CD4-positive, alpha-beta T cell (primary cell): ENCODE data around the gene CNTN6. TPM values are rescaled to one million over a fixed set of nuclear protein-coding genes. Genes with fewer than 3 reads are reported as not detected.

ENCODE experiments used
- ATAC-seq: fragments of 200-7000 bp; cut with Tn5 transposase; one replicate; pipeline ENCODE4 v1.10.0; 2022; ENCODE audit warnings: mild to moderate bottlenecking; ENCODE audit not compliant: poor library complexity
- CTCF ChIA-PET: fragments of 350-600 bp; sonication (Branson Sonifier 250); formaldehyde crosslinking; loops from one replicate; lab custom pipeline; 2021; ENCODE audit warnings: antibody characterized with exemption, inconsistent platforms; lab: Charles Lee
- POLR2A ChIA-PET: fragments of 350-600 bp; sonication (Branson Sonifier 250); formaldehyde crosslinking; loops from one replicate; lab custom pipeline; 2021; ENCODE audit warnings: antibody characterized with exemption, inconsistent platforms; lab: Charles Lee
- DNase-seq, 14 experiments: peaks; one replicate each; pipeline ENCODE4 v3.0.0-alpha.2; 2013 to 2020; ENCODE audit warnings: mixed read lengths in 2 of 14
- H3K27ac ChIP-seq, 2 donors: one replicate each; pipeline versions ENCODE4 v1.5.1 to v1.7.0; 2013; ENCODE audit warnings: low read length in 2 of 2, low read depth in 1 of 2, mild to moderate bottlenecking in 1 of 2
- H3K27me3 ChIP-seq, 2 experiments: 1 replicate in 1 of 2; 2 replicates in 1 of 2; pipeline versions ENCODE4 v1.6.1 to v1.7.0; 2013; ENCODE audit warnings: low read length in 2 of 2, control low read depth in 1 of 2, mild to moderate bottlenecking in 1 of 2, moderate library complexity in 1 of 2; ENCODE audit not compliant: insufficient read depth in 2 of 2, control insufficient read depth in 1 of 2
- H3K36me3 ChIP-seq: one replicate; pipeline ENCODE4 v1.6.1; 2013; ENCODE audit warnings: low read length, control low read depth; ENCODE audit not compliant: insufficient read depth
- H3K4me1 ChIP-seq: one replicate; pipeline ENCODE4 v1.6.1; 2013; ENCODE audit warnings: low read length, control low read depth; ENCODE audit not compliant: insufficient read depth
- H3K4me3 ChIP-seq: one replicate; pipeline ENCODE4 v1.5.1; 2013; ENCODE audit warnings: mild to moderate bottlenecking, low read length, moderate library complexity
- H3K9me3 ChIP-seq, 2 experiments: 1 replicate in 1 of 2; 2 replicates in 1 of 2; pipeline versions ENCODE4 v1.6.1 to v1.7.0; 2013; ENCODE audit warnings: low read length in 2 of 2, mild to moderate bottlenecking in 2 of 2, control low read depth in 1 of 2, moderate library complexity in 1 of 2; ENCODE audit not compliant: control insufficient read depth in 1 of 2, insufficient read depth in 1 of 2
- H3K27ac Mint-ChIP-seq: one replicate; pipeline ENCODE4 v1.8.0; 2020; ENCODE audit warnings: mixed read lengths
- H3K27me3 Mint-ChIP-seq: one replicate; pipeline ENCODE4 v1.8.0; 2021; ENCODE audit warnings: mixed read lengths
- H3K36me3 Mint-ChIP-seq: one replicate; pipeline ENCODE4 v1.8.0; 2021; ENCODE audit warnings: low read depth, mixed read lengths
- H3K4me1 Mint-ChIP-seq: one replicate; pipeline ENCODE4 v1.8.0; 2021; ENCODE audit warnings: low read depth, mixed read lengths
- H3K4me3 Mint-ChIP-seq: one replicate; pipeline ENCODE4 v1.8.0; 2020; ENCODE audit warnings: mild to moderate bottlenecking, mixed read lengths
- H3K9me3 Mint-ChIP-seq: one replicate; pipeline ENCODE4 v1.8.0; 2020; ENCODE audit warnings: mixed read lengths
- CTCF ChIP-seq: fragments of 200-600 bp; IDR thresholded peaks from one replicate; pipeline ENCODE4 v1.8.0; 2022; ENCODE audit warnings: antibody characterized with exemption, mild to moderate bottlenecking
- intact Hi-C, 2 experiments: fragments of 100-400 bp; cut with DNase I in 1 of 2; cut with micrococcal nuclease in 1 of 2; formaldehyde crosslinking; loops; one replicate each; pipeline versions ENCODE4 v1.15.1 to v1.9.0; 2023 to 2025; cut with DNase I, micrococcal nuclease
- polyA plus RNA-seq, 2 donors: library from polyadenylated mRNA; unstranded; fragments of 120-200 nt; gene quantifications; one replicate each; pipeline ENCODE4 v1.2.1, GENCODE V29; 2013
- total RNA-seq, 174 experiments: library from RNA in 2 of 174; stranded (reverse) in 2 of 174; gene quantifications; one replicate each; pipeline ENCODE4 v1.2.3 and lab custom pipeline; 2021 to 2026

CNTN6 gene
- total RNA-seq (not detected), total RNA-seq (lab: John Stamatoyannopoulos, UW) (0 to 0.13 (median 0) reads per million in 172 experiments)
- not detected for polyA plus RNA-seq (2013, experiment 1 of 2)
- 0.03 TPM for polyA plus RNA-seq (2013, experiment 2 of 2)

- H3K27me3 Mint-ChIP-seq: no peaks in the 10 kb centered on the region
- H3K36me3 Mint-ChIP-seq: no peaks in the 10 kb centered on the region
- ATAC-seq: no peak
- intact Hi-C loops: no loop called here
- POLR2A ChIA-PET: no interaction called here
- no peak within 1 kb of the TSS for H3K4me3 Mint-ChIP-seq
- no peaks in the 10 kb centered on the region for H3K36me3 ChIP-seq
- no peaks in the 10 kb centered on the region for H3K4me1 Mint-ChIP-seq
- no peak within 1 kb of the TSS for H3K27ac ChIP-seq
- CTCF ChIA-PET: no interaction called here
- TF ChIP-seq CTCF: no peak
- DNase-seq: no peak
- no peaks in the 10 kb centered on the region for H3K27me3 ChIP-seq
- H3K9me3 ChIP-seq: no peaks in the 10 kb centered on the region
- H3K27ac Mint-ChIP-seq: no peak within 1 kb of the TSS
- no peaks in the 10 kb centered on the region for H3K4me1 ChIP-seq
- peaks cover 3% of the 10 kb centered on the region for H3K9me3 Mint-ChIP-seq
- no peak within 1 kb of the TSS for H3K4me3 ChIP-seq
Measured at GRCh38 chr3:1092771-1093170, at the start of gene CNTN6. Gene CNTN6, plus strand, starts transcription at chr3:1093024. Its CDS starts 54,985 bp downstream, at chr3:1148009.

- ATAC-seq (no peak), DNase-seq (no peak)
- intact Hi-C loops: no loop called here
- H3K36me3 Mint-ChIP-seq: no peaks in the 10 kb centered on the region
- H3K27me3 Mint-ChIP-seq: no peaks in the 10 kb centered on the region
- H3K4me3 Mint-ChIP-seq: no peak overlapping the region
- TF ChIP-seq CTCF: no peak
- H3K27ac Mint-ChIP-seq: no peak overlapping the region
- POLR2A ChIA-PET: no interaction called here
- peaks cover 6 to 8% of the 10 kb centered on the region in 2 experiments for H3K9me3 ChIP-seq
- no peaks in the 10 kb centered on the region for H3K4me1 ChIP-seq
- H3K27ac ChIP-seq: no peak overlapping the region
- CTCF ChIA-PET: no interaction called here
- no peak overlapping the region for H3K4me3 ChIP-seq
- peaks cover 8% of the 10 kb centered on the region for H3K9me3 Mint-ChIP-seq
- H3K27me3 ChIP-seq: no peaks in the 10 kb centered on the region
- H3K36me3 ChIP-seq: no peaks in the 10 kb centered on the region
- H3K4me1 Mint-ChIP-seq: no peaks in the 10 kb centered on the region
Measured at GRCh38 chr3:1048558-1048957, 44.3 kb upstream of the CNTN6 start.

GRCh38 chr3:1055870-1056269 is 37.0 kb upstream of the CNTN6 start:
- POLR2A ChIA-PET: no interaction called here
- H3K27me3 Mint-ChIP-seq: no peaks in the 10 kb centered on the region

More at GRCh38 chr3:1055870-1056269, 37.0 kb upstream of the CNTN6 start:
- no peak for TF ChIP-seq CTCF
- Histone ChIP-seq H3K36me3 (no peaks in the 10 kb centered on the region), H3K27ac (no peak overlapping the region), H3K4me3 (no peak overlapping the region), H3K9me3 (peaks cover 0 to 6% of the 10 kb centered on the region in 2 experiments), H3K4me1 (no peaks in the 10 kb centered on the region), H3K27me3 (no peaks in the 10 kb centered on the region)
- no peak overlapping the region for H3K27ac Mint-ChIP-seq
- CTCF ChIA-PET: no interaction called here
- peaks cover 10% of the 10 kb centered on the region for H3K9me3 Mint-ChIP-seq
- no peaks in the 10 kb centered on the region for H3K4me1 Mint-ChIP-seq
- DNase-seq (no peak), ATAC-seq (no peak)
- no peak overlapping the region for H3K4me3 Mint-ChIP-seq
- no peaks in the 10 kb centered on the region for H3K36me3 Mint-ChIP-seq
- intact Hi-C loops: no loop called here
